ENCODE measurements around the gene TEX13D. TPM values are rescaled to one million over a fixed set of nuclear protein-coding genes. Genes with fewer than 3 reads are reported as not detected.
"Not testable (repeated sequence)": the region's sequence is repeated elsewhere in the genome, so short reads cannot be mapped to it uniquely, and the experiment has no call there.

TEX13D gene
- total RNA-seq: not detected
- long read RNA-seq: 0 reads

DNA sequence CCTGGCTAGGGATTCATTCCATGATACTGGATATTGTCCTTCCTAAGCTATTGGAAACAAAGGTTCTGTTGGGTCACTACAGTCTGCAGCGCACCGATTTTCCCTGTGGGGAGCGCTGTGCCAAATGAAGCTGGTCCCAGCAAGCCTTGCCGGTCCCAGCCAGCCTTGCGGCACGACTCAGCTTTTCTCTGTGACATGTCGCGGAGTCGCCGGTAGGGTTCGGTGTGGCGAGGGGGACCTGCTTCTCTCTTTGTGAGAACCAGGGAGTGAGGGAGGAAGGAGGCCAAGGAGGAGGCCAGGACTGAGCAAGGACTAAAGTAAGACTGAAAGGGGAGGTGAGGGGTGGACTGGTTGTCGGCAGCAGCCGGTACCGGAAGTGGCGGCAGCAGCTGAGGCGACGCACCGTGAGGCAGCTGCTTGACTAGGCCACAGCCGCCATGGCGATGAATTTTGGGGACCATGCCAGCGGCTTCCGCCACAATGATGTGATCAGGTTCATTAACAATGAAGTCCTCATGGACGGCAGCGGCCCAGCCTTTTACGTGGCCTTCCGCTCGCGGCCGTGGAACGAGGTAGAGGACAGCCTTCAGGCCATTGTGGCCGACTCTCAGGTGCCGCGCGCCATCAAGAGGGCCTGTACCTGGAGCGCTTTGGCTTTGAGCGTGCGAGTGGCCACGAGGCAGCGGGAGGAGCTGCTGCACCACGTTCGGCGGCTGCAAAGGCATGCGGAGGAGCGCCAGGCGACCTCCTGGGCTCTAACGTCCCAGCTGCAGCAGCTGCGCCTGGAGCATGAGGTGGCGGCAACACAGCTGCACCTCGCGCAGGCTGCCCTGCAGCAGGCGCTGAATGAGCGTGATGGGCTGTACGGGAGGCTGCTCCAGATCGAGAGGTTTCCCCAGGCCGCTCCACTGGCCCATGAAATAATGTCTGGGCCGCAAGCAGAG is at the start of gene TEX13D:
Gene TEX13D, plus strand, starts transcription at position 180 of the 944 bp plus-strand sequence. Its CDS starts 258 bp downstream, at position 438.
- ATAC-seq: no peak

DNA sequence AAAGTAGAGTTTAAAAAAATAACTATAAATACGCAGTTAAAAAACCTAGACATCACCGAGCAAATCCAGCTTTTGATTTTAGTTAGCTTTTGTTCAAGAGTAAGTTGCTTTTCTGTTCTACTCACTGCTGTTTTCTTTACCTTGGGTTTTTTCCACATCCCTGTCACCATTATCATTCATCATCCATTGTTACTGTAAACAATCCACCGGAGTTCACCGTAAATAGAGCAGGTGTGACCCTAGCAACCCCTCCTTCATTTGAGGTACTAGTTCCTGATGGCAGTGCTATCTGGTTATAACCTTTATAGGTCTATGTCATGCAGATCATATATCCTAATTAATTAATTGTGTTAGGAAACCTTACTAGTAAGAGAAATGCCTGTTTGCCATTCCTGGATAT is 43.0 kb upstream of the TEX13D start:
- intact Hi-C loops (cut with DNase I): no loop called here
- Histone ChIP-seq H3K9me3 (no peaks in the 10 kb centered on the region), H3K36me3 (no peaks in the 10 kb centered on the region), H3K27ac (no peak overlapping the region), H3K4me1 (no peaks in the 10 kb centered on the region), H3K4me3 (no peak overlapping the region), H3K27me3 (no peaks in the 10 kb centered on the region)
- DNase-seq (no peak), ATAC-seq (no peak)
- TF ChIP-seq, protein P1, sequence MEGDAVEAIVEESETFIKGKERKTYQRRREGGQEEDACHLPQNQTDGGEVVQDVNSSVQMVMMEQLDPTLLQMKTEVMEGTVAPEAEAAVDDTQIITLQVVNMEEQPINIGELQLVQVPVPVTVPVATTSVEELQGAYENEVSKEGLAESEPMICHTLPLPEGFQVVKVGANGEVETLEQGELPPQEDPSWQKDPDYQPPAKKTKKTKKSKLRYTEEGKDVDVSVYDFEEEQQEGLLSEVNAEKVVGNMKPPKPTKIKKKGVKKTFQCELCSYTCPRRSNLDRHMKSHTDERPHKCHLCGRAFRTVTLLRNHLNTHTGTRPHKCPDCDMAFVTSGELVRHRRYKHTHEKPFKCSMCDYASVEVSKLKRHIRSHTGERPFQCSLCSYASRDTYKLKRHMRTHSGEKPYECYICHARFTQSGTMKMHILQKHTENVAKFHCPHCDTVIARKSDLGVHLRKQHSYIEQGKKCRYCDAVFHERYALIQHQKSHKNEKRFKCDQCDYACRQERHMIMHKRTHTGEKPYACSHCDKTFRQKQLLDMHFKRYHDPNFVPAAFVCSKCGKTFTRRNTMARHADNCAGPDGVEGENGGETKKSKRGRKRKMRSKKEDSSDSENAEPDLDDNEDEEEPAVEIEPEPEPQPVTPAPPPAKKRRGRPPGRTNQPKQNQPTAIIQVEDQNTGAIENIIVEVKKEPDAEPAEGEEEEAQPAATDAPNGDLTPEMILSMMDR (IDR thresholded peaks at IDR 0.05): no peak

More for the DNA sequence above, at the start of gene TEX13D:
- TF ChIP-seq, protein P1 (IDR thresholded peaks at IDR 0.05): no peak
- H3K4me1 ChIP-seq: no peaks in the 10 kb centered on the region
- H3K4me3 ChIP-seq: no peak within 1 kb of the TSS
- H3K9me3 ChIP-seq: no peaks in the 10 kb centered on the region
- no peak for DNase-seq
- intact Hi-C loops (cut with DNase I): no loop called here
- H3K27ac ChIP-seq: no peak within 1 kb of the TSS
- H3K36me3 ChIP-seq: no peaks in the 10 kb centered on the region
- H3K27me3 ChIP-seq: no peaks in the 10 kb centered on the region

DNA sequence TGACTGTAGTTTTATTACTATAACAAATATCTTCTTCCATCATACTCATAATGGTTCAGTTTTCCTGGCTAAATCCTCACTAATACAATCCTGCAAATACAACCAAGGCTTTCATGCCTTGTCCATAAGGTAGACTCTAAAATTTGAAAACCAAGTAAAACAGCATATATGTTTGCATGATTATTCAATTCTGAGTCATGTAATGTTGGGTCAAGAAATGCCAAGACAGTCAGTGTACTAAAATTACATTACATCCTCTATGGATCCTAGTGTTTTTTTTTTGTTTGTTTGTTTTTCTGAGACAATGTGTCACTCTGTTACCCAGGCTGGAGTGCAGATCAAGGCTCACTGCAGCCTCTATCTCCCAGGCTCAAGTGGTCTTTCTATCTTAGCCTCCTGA is 38.6 kb upstream of the TEX13D start:
- no peak for ATAC-seq
- Histone ChIP-seq H3K4me1 (no peaks in the 10 kb centered on the region), H3K27me3 (no peaks in the 10 kb centered on the region), H3K36me3 (no peaks in the 10 kb centered on the region), H3K9me3 (no peaks in the 10 kb centered on the region), H3K4me3 (no peak overlapping the region), H3K27ac (no peak overlapping the region)
- no peak for DNase-seq
- intact Hi-C loops (cut with DNase I): no loop called here
- TF ChIP-seq, protein P1 (IDR thresholded peaks at IDR 0.05): no peak

DNA sequence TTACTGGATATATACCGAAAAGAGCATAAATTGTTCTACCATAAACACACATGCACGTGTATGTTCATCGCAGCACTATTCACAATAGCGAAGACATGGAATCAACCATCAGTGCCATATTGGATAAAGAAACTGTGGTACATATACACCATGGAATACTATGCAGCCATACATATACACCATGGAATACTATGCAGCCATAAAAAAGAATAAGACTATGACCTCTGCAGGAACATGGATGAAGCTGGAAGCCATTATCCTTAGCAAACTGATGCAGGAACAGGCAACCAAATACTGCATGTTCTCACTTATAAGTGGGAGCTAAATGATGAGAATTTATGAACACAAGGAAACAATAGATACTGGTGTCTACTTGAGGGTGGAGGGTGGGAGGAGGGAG is 33.1 kb upstream of the TEX13D start:
- H3K27me3 ChIP-seq; H3K27ac ChIP-seq; DNase-seq; H3K4me1 ChIP-seq; H3K9me3 ChIP-seq; H3K36me3 ChIP-seq; ATAC-seq; H3K4me3 ChIP-seq; intact Hi-C loops (cut with DNase I): not testable (repeated sequence)

DNA sequence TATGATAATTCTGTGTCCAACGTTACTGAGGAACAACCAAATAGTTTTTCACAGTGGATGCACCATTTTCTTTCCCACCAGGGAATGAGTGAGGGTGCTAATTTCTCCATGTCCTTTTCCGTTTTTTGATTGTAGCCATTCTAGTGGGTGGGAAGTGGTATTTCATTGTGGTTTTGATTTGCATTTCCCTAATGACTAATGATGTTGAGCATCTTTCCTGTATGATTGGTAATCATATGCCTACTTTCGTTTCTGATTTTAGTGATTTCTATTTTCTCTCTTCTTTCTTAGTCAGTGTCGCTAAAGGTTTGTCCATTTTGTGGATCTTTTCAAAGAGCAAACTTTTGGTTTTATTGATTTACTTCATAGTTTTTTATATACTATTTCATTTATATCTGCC is 32.1 kb upstream of the TEX13D start:
- intact Hi-C loops (cut with DNase I): no loop called here
- Histone ChIP-seq H3K4me1 (no peaks in the 10 kb centered on the region), H3K27me3 (no peaks in the 10 kb centered on the region), H3K36me3 (no peaks in the 10 kb centered on the region), H3K4me3 (no peak overlapping the region), H3K27ac (no peak overlapping the region), H3K9me3 (no peaks in the 10 kb centered on the region)
- no peak for DNase-seq
- ATAC-seq: no peak
- TF ChIP-seq, protein P1 (IDR thresholded peaks at IDR 0.05): no peak

DNA sequence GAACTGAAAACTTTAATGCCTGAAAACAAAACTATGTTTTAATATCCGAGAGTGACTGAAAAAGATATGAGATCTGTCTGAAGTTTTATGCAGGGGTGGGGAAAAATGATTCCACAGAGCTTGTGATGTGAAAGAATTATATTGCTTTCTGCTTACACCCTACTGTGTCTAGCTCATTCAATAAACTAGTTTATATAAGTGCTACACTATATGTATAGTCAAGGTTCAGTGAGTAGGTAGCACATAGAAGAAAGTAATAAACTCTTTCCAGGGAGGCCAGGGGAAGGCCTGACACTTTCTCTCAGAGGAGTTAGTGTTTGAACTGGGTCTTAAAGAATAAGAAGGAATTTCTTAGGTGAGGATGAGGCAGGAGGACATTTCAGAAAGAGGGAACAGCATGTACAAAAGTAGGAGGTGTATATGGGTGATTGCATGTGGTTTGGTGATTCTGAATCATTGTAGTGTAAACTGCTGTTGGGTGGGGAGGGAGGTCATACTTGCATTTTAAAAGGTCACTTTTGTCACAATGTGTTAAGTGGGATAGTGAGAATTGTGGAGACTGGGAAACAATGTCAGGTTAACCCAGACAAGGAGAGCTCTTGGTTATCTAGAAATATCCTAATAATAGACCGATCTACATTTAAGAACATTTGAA is 25.1 kb upstream of the TEX13D start:
- ATAC-seq: no peak
- intact Hi-C loops (cut with DNase I): no loop called here

More for the DNA sequence above, 25.1 kb upstream of the TEX13D start:
- Histone ChIP-seq H3K27me3 (no peaks in the 10 kb centered on the region), H3K4me3 (no peak overlapping the region), H3K27ac (no peak overlapping the region), H3K9me3 (no peaks in the 10 kb centered on the region), H3K36me3 (no peaks in the 10 kb centered on the region), H3K4me1 (no peaks in the 10 kb centered on the region)
- no peak for DNase-seq
- TF ChIP-seq, protein P1 (IDR thresholded peaks at IDR 0.05): no peak

All from upper lobe of right lung (tissue), 1 donor.